ENCODE measurements around the gene PPP1R12A.

- TF ChIP-seq CTCF (IDR thresholded peaks at IDR 0.05), result no peak
- no peak for TF ChIP-seq POLR2A (IDR thresholded peaks at IDR 0.05)
Observed at GRCh38 chr12:79834712-79835376, 100.1 kb downstream of the PPP1R12A start.
